Stomach smooth muscle (tissue), 2 donors: Measurements from ENCODE around the gene TRIM31.
A peak's percentile ranks its signal among the peaks of the same experiment; 100 is the strongest.

Experiments used
- H3K27ac ChIP-seq: one replicate; pipeline ENCODE4 v1.7.0; 2013; ENCODE audit warnings: mild to moderate bottlenecking, low read length, inconsistent platforms
- H3K27me3 ChIP-seq, 2 donors: one replicate each; pipeline ENCODE4 v1.7.0; 2013; ENCODE audit warnings: low read length in 2 of 2; ENCODE audit not compliant: insufficient read depth in 2 of 2, control insufficient read depth in 1 of 2
- H3K36me3 ChIP-seq, 2 donors: one replicate each; pipeline ENCODE4 v1.7.0; 2013; ENCODE audit warnings: low read length in 2 of 2; ENCODE audit not compliant: control insufficient read depth in 2 of 2, insufficient read depth in 2 of 2
- H3K4me1 ChIP-seq: one replicate; pipeline ENCODE4 v1.7.0; 2013; ENCODE audit warnings: low read length; ENCODE audit not compliant: control insufficient read depth, insufficient read depth
- H3K4me3 ChIP-seq, 2 donors: one replicate each; pipeline ENCODE4 v1.7.0; 2013; ENCODE audit warnings: low read length in 2 of 2
- H3K9ac ChIP-seq, 2 donors: one replicate each; pipeline ENCODE4 v1.7.0; 2013; ENCODE audit warnings: low read length in 2 of 2, mild to moderate bottlenecking in 1 of 2
- H3K9me3 ChIP-seq, 2 donors: one replicate each; pipeline ENCODE4 v1.7.0; 2013; ENCODE audit warnings: low read length in 2 of 2; ENCODE audit not compliant: control insufficient read depth in 2 of 2
- donor health status: healthy.
- donor health status: Pancreatic carcinoma.

The TRIM31 gene

DNA sequence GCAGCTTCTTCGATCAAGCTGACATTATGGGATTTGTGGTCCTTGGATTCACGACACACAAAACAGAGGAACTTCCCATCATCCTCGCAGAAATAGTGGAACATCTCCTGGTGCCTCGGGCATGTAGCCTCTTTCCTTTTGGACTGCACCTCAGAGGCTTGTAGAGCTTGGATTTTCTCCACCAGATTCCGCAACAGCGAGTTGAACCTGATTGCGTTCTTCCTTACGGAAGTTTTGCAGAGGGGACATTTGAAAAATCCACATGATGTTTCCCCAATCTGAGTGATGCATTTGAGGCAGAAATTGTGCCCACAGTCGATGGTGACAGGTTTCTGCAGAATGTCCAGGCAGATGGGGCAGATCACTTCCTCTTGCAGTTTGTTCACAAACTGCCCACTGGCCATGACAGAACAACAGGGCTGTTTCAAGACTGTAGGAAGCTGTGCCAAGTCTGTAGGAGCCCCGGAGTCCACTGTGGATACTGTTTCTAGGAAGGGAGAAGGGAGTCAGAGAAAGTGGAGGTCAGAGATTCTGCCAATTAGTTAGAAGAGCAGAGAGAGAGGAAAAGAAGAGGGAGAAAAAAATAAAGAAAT is 392 bp downstream of the TRIM31 start:
- peaks cover 25 to 29% of the 10 kb centered on the region in 2 donors for H3K27me3 ChIP-seq
- H3K4me1 ChIP-seq, result no peaks in the 10 kb centered on the region
- H3K36me3 ChIP-seq, result no peaks in the 10 kb centered on the region
- no peak overlapping the region for H3K9ac ChIP-seq
- H3K9me3 ChIP-seq, result no peaks in the 10 kb centered on the region
- no peak overlapping the region for H3K4me3 ChIP-seq
- no peak overlapping the region for H3K27ac ChIP-seq

DNA sequence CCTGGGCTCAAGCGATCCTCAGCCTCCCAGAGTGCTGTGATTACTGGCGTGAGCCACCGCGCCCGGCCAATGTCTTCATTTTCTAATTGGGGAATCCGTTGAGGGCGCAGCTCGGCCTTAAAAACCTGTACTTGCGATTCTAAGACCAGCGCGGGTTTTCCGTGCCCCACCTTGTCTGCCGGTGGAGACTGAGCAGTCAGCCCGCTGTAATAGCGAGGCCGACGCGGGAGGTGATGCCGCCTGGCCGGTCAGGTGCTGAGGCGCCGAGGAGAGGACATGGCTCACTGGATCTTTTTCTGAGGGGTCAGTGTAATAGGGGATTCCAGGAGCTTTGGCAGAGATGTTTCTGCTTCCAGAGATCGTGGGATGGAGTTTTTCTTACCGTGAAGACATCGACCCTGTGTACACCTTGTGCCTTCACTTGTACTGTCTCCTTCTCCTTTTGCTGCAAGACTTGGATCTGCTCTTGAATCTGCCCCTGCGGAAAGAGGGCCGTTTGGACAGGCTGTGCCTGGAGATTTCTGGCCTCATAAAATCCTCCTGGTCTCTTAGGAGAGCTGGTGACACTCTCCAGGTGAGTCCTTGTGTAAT is 1.5 kb downstream of the TRIM31 start:
- Histone ChIP-seq H3K9ac (no peak overlapping the region), H3K4me3 (no peak overlapping the region), H3K36me3 (no peaks in the 10 kb centered on the region), H3K9me3 (no peaks in the 10 kb centered on the region), H3K27ac (no peak overlapping the region), H3K4me1 (no peaks in the 10 kb centered on the region), H3K27me3 (peaks cover 25 to 30% of the 10 kb centered on the region in 2 donors)

GRCh38 chr6:30104661-30105060 is 8.2 kb downstream of the TRIM31 start:
- no peaks in the 10 kb centered on the region for H3K36me3 ChIP-seq
- H3K4me3 ChIP-seq, result no peak overlapping the region
- H3K27me3 ChIP-seq, result peaks cover 31 to 34% of the 10 kb centered on the region in 2 donors
- H3K4me1 ChIP-seq, result peaks cover 33% of the 10 kb centered on the region
- no peaks in the 10 kb centered on the region for H3K9me3 ChIP-seq
- H3K9ac ChIP-seq, result no peak overlapping the region
- H3K27ac ChIP-seq, result no peak overlapping the region

DNA sequence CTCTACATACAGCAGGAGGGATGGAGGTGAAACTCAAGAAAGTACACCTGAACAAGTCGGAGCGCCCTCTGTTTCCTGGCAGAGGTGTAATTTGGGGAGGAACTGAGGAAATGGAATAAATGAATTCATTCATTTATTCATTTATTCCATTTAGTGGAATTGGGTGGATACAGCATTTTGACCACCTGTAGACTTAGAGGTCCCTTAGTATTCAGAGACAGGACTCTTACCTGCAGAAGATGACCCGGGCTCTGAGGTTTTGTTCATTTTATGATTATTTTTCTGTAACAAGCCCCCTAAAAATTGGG is 9.1 kb downstream of the TRIM31 start:
- H3K27me3 ChIP-seq, result peaks cover 36 to 40% of the 10 kb centered on the region in 2 donors
- H3K27ac ChIP-seq, result no peak overlapping the region
- peak overlapping the region in 1 of 2 donors; percentile 76 for H3K4me3 ChIP-seq

DNA sequence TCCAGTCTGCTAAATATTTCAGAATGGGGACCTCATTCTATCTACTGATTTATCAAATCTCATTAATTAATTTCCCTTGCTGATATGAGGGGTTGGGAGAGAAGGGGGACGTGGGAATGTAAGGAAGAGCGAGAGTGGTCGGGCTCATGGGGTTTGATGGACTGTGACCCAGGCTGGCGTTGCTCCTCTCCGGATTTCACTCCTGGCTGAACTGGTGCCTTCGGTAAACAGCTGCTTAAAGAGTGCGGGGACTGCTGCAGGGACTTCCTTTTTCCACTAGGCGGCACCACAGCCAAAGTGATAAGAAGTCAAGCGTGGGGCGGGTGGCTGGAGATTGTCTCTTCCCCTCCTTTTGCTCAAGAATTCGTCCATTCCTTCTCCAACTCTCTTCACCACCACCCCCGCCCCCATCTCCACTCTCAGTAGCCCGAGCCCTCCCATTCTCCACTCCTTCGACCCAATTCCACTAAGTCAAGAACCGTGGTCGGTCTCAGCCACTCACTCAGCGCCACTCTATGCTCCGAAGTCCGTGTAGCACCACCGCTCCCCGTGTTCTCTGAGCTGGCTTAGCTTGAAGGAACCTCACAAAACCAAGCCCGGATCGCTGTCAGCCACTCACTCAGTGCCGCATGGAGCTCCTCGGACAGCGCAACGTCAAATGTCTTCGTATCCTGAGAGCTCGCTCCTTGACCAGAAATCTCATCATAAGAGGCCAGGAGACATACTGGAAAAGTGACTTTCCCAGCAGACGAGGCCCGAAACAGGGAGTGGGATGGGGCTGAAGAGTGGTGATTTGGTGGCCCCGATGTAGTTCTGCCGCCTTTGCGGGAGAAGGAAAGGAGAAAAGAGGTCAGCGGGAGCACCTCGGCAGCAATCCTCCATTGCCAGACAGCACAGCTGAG is 9.7 kb downstream of the TRIM31 start:
- Histone ChIP-seq H3K9ac (peak overlapping the region; percentile 40 to 51), H3K9me3 (no peaks in the 10 kb centered on the region), H3K36me3 (no peaks in the 10 kb centered on the region), H3K4me3 (peak overlapping the region; percentile 76 to 77), H3K4me1 (peaks cover 33% of the 10 kb centered on the region), H3K27ac (no peak overlapping the region), H3K27me3 (peaks cover 35 to 43% of the 10 kb centered on the region in 2 donors)

More for the DNA sequence above, 9.1 kb downstream of the TRIM31 start:
- Histone ChIP-seq H3K9ac (peak overlapping the region; percentile 40 to 51), H3K36me3 (no peaks in the 10 kb centered on the region), H3K9me3 (no peaks in the 10 kb centered on the region), H3K4me1 (peaks cover 33% of the 10 kb centered on the region)

- no peaks in the 10 kb centered on the region for H3K9me3 ChIP-seq
- H3K36me3 ChIP-seq, result no peaks in the 10 kb centered on the region
- H3K27me3 ChIP-seq, result peaks cover 41 to 45% of the 10 kb centered on the region in 2 donors
- peaks cover 33% of the 10 kb centered on the region for H3K4me1 ChIP-seq
- peak overlapping the region; percentile 74 to 77 for H3K4me3 ChIP-seq
- peak overlapping the region; percentile 36 to 55 for H3K9ac ChIP-seq
- no peak overlapping the region for H3K27ac ChIP-seq
Observed at GRCh38 chr6:30102414-30102969, 10.4 kb downstream of the TRIM31 start.

DNA sequence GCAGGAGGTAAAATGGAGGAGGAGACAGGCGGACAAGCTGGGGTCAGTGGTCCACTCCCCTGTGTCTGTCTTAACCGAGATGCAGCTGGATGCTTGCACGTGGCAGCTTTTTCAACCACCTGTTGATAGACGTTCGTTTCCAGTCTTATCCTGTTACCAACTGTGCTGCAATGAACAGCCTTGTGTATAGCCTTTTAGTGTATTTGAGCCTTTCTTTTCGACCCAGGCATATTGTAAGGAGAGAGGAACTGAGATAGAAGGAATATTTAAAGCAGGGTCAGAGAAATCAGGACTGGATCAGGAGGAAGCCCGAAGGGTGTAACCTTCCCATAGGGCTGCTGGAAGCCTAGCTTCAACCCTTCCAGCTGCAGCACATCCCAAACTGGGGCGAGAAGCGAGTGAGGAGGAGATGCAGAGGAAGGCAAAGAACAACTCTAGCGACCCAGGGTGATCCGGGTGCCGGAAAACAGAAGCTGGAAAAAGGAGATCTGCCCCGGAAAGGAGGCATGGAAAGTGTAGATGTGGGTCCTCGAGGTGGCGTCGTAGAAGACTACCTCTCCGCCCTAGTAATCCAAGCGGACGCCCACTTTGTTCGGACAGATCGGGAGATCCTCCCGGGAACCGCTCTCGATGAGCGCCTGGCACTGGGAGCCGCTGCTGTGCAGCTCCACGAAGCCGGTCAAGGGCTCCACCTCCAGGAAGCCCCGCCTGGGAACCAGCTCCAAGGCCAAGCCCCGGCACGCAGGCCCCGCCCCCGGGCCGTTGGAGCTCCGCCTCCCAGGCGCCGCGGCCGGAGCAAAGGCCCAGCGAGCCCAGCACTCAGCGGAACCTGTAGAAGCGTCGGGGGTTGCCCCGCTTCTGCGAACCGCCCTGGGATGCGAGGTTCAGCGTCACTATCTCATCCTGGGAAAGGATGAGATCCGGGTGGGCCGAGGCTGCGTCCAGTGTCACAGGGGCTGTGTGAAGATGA is 11.2 kb downstream of the TRIM31 start:
- H3K9me3 ChIP-seq, result no peaks in the 10 kb centered on the region
- no peaks in the 10 kb centered on the region for H3K36me3 ChIP-seq
- H3K9ac ChIP-seq, result peak overlapping the region; percentile 29 to 55
- H3K27me3 ChIP-seq, result peaks cover 48 to 51% of the 10 kb centered on the region in 2 donors
- no peak overlapping the region for H3K27ac ChIP-seq
- H3K4me3 ChIP-seq, result peak overlapping the region; percentile 66 to 74
- peaks cover 33% of the 10 kb centered on the region for H3K4me1 ChIP-seq

DNA sequence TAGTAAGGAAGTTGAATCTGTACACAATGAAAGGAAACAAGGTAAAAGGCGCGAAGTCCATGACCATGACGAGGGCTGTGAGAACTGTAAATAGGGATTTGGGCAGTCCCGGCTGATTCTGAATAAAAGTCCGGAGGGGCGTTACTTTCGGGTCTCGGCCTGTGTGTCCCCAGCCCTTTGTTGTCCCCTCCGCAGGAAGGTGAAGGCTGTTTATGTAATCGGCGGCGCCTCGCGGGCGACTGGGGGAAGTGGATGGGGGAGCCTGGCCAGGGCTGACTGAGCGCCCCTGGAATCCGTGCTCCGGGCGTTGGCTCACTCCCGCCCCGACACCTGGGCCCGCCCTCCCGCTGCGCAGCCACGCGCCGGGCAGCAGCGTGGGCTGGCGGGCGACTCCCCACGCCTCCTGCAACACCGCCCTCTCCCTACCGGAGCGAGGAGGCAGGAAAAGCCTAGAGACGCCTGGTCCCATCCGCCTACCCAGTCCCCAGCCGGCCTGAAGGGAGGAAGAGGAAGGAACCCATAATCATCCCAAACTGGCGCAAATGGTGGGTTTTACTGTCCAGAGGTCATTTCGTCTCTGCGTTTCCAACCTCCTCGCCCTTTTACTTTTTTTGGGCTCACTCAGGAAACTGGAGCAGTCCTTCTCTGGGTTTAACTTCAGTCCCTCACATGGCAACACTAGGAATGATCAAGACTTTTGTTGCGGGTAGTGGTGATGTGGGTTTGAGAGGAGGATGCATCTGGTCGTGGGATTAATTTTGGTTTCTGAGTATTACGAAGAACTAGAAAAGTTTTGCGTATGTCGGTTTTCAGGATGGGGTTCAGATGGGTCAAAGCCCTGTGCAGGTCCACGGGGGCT is 12.1 kb downstream of the TRIM31 start:
- no peak overlapping the region for H3K9ac ChIP-seq
- H3K4me1 ChIP-seq, result peaks cover 33% of the 10 kb centered on the region
- peaks cover 50% of the 10 kb centered on the region in 2 donors for H3K27me3 ChIP-seq
- no peak overlapping the region for H3K27ac ChIP-seq
- peak overlapping the region; percentile 66 to 74 for H3K4me3 ChIP-seq
- H3K9me3 ChIP-seq, result no peaks in the 10 kb centered on the region
- no peaks in the 10 kb centered on the region for H3K36me3 ChIP-seq

DNA sequence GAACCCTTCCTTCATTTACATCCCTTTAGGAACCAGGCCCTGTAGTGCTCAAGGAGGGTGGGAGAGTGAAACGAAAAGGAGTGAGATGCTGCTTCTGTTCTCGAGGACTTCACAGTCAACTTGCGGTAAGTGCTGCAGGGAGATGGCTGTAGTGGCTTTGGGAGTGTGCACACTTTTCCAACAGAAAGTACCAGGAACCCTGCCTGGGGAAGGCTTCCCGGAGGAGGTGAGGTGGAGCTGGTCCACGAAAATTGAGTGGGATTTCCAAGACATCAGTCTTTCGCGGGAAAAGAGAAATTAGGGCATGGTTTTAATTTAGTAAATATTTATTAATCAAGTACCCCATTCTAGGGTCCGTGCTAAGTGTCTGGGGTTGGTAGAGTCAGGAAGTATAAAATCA is 12.7 kb downstream of the TRIM31 start:
- Histone ChIP-seq H3K9me3 (no peaks in the 10 kb centered on the region), H3K36me3 (no peaks in the 10 kb centered on the region), H3K27ac (no peak overlapping the region), H3K4me1 (peaks cover 33% of the 10 kb centered on the region), H3K4me3 (peak overlapping the region in 1 of 2 donors; percentile 74), H3K27me3 (peaks cover 54% of the 10 kb centered on the region in 2 donors), H3K9ac (no peak overlapping the region)
